Panc1 (cell line): ENCODE results near the gene CTAGE1. TPM values are rescaled to one million over a fixed set of nuclear protein-coding genes. Genes with fewer than 3 reads are reported as not detected.

Experiments
- ATAC-seq: fragments of 200-7000 bp; cut with Tn5 transposase; 2 replicates; pipeline ENCODE4 v1.9.1; 2020; ENCODE audit warnings: mild to moderate bottlenecking, moderate library complexity
- BruUV-seq: library from RNA; stranded (reverse); fragments of 400-500 nt; replicated peaks from 2 replicates; lab custom pipeline; 2021; lab: Mats Ljungman, UMichigan
- CTCF ChIA-PET: fragments of 300-600 bp; sonication (Branson Sonifier 250); formaldehyde crosslinking; loops from one replicate; lab custom pipeline; 2022; ENCODE audit warnings: antibody characterized with exemption; lab: Charles Lee
- POLR2A ChIA-PET: fragments of 300-600 bp; sonication (Branson Sonifier 250); formaldehyde crosslinking; loops from one replicate; lab custom pipeline; 2022; ENCODE audit warnings: antibody characterized with exemption; lab: Charles Lee
- DNase-seq: peaks from one replicate; pipeline ENCODE4 v3.0.0-alpha.2; 2010; ENCODE audit warnings: low read depth, low spot score
- H3K27ac ChIP-seq: 2 replicates; pipeline ENCODE4 v1.5.1; 2011; ENCODE audit warnings: mild to moderate bottlenecking, low read length, inconsistent platforms
- H3K27me3 ChIP-seq: fragments of 200-500 bp; sonication (Bioruptor generic); 2 replicates; pipeline ENCODE4 v1.6.0; 2014; ENCODE audit warnings: low read length, inconsistent platforms; ENCODE audit not compliant: control insufficient read depth, insufficient read depth
- H3K36me3 ChIP-seq: fragments of 200-500 bp; sonication (Bioruptor generic); 2 replicates; pipeline ENCODE4 v1.5.1; 2014; ENCODE audit warnings: inconsistent platforms, mild to moderate bottlenecking, low read length, moderate library complexity; ENCODE audit not compliant: control insufficient read depth, insufficient read depth
- H3K4me1 ChIP-seq: 2 replicates; pipeline ENCODE4 v1.5.1; 2011; ENCODE audit warnings: inconsistent platforms, mild to moderate bottlenecking, low read length, moderate library complexity; ENCODE audit not compliant: control insufficient read depth, insufficient read depth
- H3K4me3 ChIP-seq, 2 experiments: 2 replicates each; pipeline ENCODE4 v1.5.1; 2011 to 2012; ENCODE audit warnings: low read depth in 2 of 2, low read length in 2 of 2, mild to moderate bottlenecking in 2 of 2, inconsistent platforms in 1 of 2, moderate library complexity in 1 of 2
- H3K9me3 ChIP-seq: fragments of 200-500 bp; sonication (Bioruptor generic); 2 replicates; pipeline ENCODE4 v1.5.1; 2014; ENCODE audit warnings: low read depth, mild to moderate bottlenecking, inconsistent platforms, low read length, moderate library complexity; ENCODE audit not compliant: control insufficient read depth, insufficient read depth
- CTCF ChIP-seq: fragments of 450-650 bp; IDR thresholded peaks from 2 replicates; pipeline ENCODE4 v1.5.1; 2017; ENCODE audit warnings: mild to moderate bottlenecking
- POLR2AphosphoS5 ChIP-seq: IDR thresholded peaks from 2 replicates; pipeline ENCODE4 v1.6.1; 2012; ENCODE audit warnings: mild to moderate bottlenecking, low read depth, low read length, moderate library complexity
- SIN3A ChIP-seq: IDR thresholded peaks from 2 replicates; pipeline ENCODE4 v1.6.1; 2012; ENCODE audit warnings: low read depth, mild to moderate bottlenecking, low read length, moderate library complexity, borderline replicate concordance; ENCODE audit not compliant: insufficient read depth
- TCF7L2 ChIP-seq: IDR thresholded peaks from 2 replicates; pipeline ENCODE4 v1.6.1; 2011; ENCODE audit warnings: mild to moderate bottlenecking, low read depth, low read length, inconsistent platforms
- in situ Hi-C: cut with HindIII; loops from 2 replicates; pipeline ENCODE4 v1.10.0; 2016; ENCODE audit warnings: low sequenced_read_pairs, low pct_unique_long_range_greater_than_20kb
- intact Hi-C: fragments of 100-400 bp; cut with micrococcal nuclease; formaldehyde crosslinking; loops from one replicate; pipeline ENCODE4 v1.10.0; 2022; ENCODE audit not compliant: unreplicated experiment
- total RNA-seq: library from RNA; stranded (reverse); gene quantifications from one replicate; pipeline ENCODE4 v1.2.1, GENCODE V29; 2021; ENCODE audit not compliant: unreplicated experiment
- TF ChIP-seq, protein P1 (sequence below), 2 experiments: IDR thresholded peaks; 2 replicates each; pipeline ENCODE4 v1.6.1; 2011 to 2012; ENCODE audit warnings: low read depth in 2 of 2, control low read depth in 1 of 2, low read length in 1 of 2, mild to moderate bottlenecking in 1 of 2, moderate library complexity in 1 of 2; ENCODE audit not compliant: insufficient read depth in 1 of 2

Gene CTAGE1
- total RNA-seq, 1 experiment from 2014 or later = not detected

- H3K27ac ChIP-seq = no peak overlapping the region
- no peak overlapping the region for H3K4me3 ChIP-seq
- no peaks in the 10 kb centered on the region for H3K4me1 ChIP-seq
- no peak for DNase-seq
- intact Hi-C loops = no loop called here
- H3K36me3 ChIP-seq = no peaks in the 10 kb centered on the region
- no TSS peak for BruUV-seq
- no peak for TF ChIP-seq TCF7L2
- TF ChIP-seq SIN3A = no peak
- no peak for TF ChIP-seq POLR2AphosphoS5
- TF ChIP-seq, protein P1, sequence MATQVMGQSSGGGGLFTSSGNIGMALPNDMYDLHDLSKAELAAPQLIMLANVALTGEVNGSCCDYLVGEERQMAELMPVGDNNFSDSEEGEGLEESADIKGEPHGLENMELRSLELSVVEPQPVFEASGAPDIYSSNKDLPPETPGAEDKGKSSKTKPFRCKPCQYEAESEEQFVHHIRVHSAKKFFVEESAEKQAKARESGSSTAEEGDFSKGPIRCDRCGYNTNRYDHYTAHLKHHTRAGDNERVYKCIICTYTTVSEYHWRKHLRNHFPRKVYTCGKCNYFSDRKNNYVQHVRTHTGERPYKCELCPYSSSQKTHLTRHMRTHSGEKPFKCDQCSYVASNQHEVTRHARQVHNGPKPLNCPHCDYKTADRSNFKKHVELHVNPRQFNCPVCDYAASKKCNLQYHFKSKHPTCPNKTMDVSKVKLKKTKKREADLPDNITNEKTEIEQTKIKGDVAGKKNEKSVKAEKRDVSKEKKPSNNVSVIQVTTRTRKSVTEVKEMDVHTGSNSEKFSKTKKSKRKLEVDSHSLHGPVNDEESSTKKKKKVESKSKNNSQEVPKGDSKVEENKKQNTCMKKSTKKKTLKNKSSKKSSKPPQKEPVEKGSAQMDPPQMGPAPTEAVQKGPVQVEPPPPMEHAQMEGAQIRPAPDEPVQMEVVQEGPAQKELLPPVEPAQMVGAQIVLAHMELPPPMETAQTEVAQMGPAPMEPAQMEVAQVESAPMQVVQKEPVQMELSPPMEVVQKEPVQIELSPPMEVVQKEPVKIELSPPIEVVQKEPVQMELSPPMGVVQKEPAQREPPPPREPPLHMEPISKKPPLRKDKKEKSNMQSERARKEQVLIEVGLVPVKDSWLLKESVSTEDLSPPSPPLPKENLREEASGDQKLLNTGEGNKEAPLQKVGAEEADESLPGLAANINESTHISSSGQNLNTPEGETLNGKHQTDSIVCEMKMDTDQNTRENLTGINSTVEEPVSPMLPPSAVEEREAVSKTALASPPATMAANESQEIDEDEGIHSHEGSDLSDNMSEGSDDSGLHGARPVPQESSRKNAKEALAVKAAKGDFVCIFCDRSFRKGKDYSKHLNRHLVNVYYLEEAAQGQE (IDR thresholded peaks at IDR 0.05; ENCODE audit: insufficient read depth in 1 of 2, low read depth in 2 of 2, low read length in 1 of 2) = no peak
- TF ChIP-seq CTCF = no peak
- no peak for ATAC-seq
- no peaks in the 10 kb centered on the region for H3K9me3 ChIP-seq
- ChIA-PET CTCF (interaction anchor here (0.6 to 1.0 kb wide), 2 partner anchors 58 to 367 kb away, joined by 3 to 5 read pairs; no protein-coding TSS in a partner anchor), POLR2A (no interaction called here)
- H3K27me3 ChIP-seq = peaks cover 10% of the 10 kb centered on the region
- in situ Hi-C loops = no loop called here
Observed at GRCh38 chr18:22363867-22364463, 53.8 kb downstream of the CTAGE1 start.

Other genes starting within 250 kb of the CTAGE1 start
- gene GATA6, start 248.3 kb downstream of the CTAGE1 start, total RNA-seq = 0.51 TPM